Esophagus muscularis mucosa (tissue), 3 donors: ENCODE data around the gene PACRG.

Experiments
- CTCF ChIP-seq, 3 experiments: fragments of 200-600 bp in 2 of 3; fragments of 450-650 bp in 1 of 3; sonication (generic) in 2 of 3; IDR thresholded peaks; one replicate each; pipeline ENCODE4 v1.5.1; 2017 to 2019; ENCODE audit warnings: antibody characterized with exemption in 3 of 3, mild to moderate bottlenecking in 2 of 3, moderate library complexity in 1 of 3
- POLR2A ChIP-seq: fragments of 450-650 bp; IDR thresholded peaks from one replicate; pipeline ENCODE4 v1.6.1; 2017; ENCODE audit warnings: antibody characterized with exemption, moderate library complexity, mild to moderate bottlenecking, low read depth

- no peak for TF ChIP-seq CTCF (IDR thresholded peaks at IDR 0.05)
- TF ChIP-seq POLR2A, result no peak
These were observed 91.5 kb downstream of the PACRG start for GRCh38 chr6:162819284-162819683.
